ENCODE measurements around the gene CCDC154.
A peak's percentile ranks its signal among the peaks of the same experiment; 100 is the strongest.

CCDC154 gene

DNA sequence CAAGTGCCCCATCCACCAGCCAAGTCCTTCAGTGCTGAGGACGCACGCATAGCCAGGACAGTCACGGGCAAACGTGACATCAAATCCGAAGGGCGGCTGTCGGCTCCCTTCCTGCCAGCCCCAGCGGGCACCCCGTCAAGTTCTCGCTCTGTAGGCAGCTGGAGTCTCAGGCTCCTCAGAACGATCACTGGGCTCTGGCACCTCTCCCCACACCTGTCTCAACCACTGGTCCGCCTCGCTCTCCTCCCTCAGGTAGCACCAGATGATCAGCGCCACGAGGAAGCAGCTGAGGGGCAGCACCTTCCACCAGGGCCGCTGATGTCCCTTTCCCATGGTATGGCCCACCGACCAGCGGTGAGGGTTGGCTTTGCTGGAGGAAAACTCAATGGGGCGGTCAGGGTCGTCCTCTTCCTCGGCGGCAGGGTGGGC lies 24.2 kb downstream of the CCDC154 start:
- DNase-seq: no peak

DNA sequence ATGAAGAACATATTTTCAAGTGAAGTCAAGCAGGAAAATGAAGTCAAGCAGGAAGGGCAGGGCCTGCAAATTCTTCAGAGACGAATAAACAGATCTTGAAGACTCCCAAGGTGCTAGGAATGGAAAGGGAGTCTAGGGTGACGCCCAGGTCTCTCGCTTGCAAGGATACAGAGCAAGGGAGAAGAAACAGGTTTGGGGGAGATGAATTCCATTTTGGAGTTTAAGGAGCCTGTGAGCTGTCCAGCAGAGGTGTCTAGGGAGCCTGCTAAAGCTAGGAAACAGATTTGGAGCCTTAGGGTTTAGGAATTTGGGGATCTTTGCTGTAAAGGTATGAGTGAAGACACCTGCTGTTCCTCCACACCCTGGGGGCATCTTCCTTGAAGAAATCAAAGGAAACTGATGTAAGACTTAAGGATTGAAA lies 27.8 kb downstream of the CCDC154 start:
- DNase-seq: no peak

GRCh38 chr16:1414532-1415260 lies 29.7 kb downstream of the CCDC154 start, which contains the start of gene UNKL:
Gene UNKL, minus strand, starts transcription at chr16:1414704. Its CDS starts 13 bp downstream, at chr16:1414691.
- DNase-seq: peak; percentile 84 to 86

- peak; percentile 67 to 69 for DNase-seq
Observed at GRCh38 chr16:1413684-1414531, 30.4 kb downstream of the CCDC154 start.

GRCh38 chr16:1412847-1413246 lies 31.5 kb downstream of the CCDC154 start:
- DNase-seq: no peak

GRCh38 chr16:1408171-1408837 lies 36.1 kb downstream of the CCDC154 start:
- peak; percentile 94 to 97 for DNase-seq

DNA sequence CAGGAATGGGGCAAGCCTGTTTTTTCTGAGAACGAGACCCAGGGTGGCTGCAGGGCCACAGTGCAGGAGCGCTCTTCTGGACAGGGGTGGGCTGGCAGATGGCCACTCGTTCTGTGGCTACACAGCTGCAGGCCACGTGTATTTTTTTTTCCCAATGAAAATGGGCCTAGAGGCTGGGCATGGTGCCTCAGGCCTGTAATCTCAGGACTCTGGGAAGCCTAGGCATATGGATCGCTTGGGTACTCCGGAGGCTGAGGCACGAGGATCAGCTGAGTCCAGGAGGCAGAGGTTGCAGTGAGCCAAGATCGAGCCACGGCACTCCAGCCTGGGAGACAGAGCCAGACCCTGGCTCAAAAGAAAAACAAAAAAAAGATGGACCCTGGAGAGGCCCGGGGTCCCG lies 36.6 kb downstream of the CCDC154 start:
- no peak for DNase-seq

- no peak for DNase-seq
Observed at GRCh38 chr16:1403733-1404132, 40.6 kb downstream of the CCDC154 start.

- DNase-seq: no peak
Observed at GRCh38 chr16:1403036-1403435, 41.3 kb downstream of the CCDC154 start.

GRCh38 chr16:1401758-1402154 lies 42.6 kb downstream of the CCDC154 start:
- DNase-seq: no peak

- no peak for DNase-seq
Observed at GRCh38 chr16:1401061-1401757, 43.1 kb downstream of the CCDC154 start.

GRCh38 chr16:1398826-1399581 lies 45.4 kb downstream of the CCDC154 start:
- no peak for DNase-seq

- DNase-seq: no peak
Observed at GRCh38 chr16:1398351-1398750, 46.0 kb downstream of the CCDC154 start.

GRCh38 chr16:1397779-1398178 lies 46.6 kb downstream of the CCDC154 start:
- DNase-seq: no peak

DNA sequence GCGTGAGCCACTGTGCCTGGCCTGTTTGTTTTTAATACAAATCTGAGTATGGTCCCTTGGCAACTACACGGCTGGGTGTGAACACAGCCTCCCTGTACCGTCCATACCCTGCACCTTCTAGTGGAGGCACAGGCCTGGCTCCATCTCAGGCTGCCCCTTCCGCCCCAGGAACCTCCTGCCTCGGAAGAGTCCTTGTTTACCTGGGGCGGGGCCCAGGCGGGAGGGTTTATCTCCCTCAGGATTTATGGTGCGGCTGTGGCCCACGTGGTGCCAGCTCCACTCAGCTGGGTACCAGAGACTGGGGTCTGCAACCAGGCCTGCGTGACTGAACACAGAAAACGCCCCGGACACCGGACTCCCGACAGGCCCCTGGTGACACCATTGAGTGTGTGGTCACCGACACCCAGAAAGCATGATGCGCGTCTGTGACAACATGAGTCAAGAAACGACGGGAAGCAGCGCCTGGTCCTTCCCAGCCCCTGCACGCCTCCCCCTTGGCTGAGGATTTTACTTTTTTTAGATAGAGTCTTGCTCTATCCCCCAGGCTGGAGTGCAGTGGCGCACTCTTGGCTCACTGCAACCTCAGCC lies 48.8 kb downstream of the CCDC154 start:
- DNase-seq: no peak

DNA sequence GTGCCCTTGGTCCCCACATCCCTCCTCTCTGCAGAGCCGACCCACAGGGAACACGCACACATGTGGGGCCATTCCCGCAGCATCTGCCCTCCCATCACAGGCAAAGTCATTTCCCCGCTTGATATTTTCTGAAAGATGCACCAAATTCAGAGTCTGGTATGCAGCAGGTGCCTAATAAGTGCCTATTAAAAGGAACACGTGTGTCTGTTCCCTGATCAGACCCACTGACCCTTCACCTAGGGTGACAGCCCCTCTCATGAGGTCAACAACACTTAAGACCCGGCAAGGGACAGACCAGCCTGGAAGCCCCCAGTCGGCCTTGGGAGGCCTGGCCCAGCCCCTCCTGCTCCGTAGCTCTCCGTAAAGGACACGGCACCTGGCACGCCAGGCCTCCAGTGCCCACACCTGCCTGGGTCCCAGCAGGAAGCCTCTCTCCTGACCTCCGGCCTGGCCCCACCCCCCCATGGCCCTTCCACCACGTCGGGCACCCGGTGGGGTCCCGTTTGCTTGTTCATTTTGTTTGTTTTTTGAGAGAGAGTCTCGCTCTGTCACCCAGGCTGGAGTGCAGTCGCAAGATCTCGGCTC lies 49.9 kb downstream of the CCDC154 start:
- DNase-seq: no peak

- DNase-seq: no peak
Observed at GRCh38 chr16:1393613-1394176, 50.7 kb downstream of the CCDC154 start.

DNA sequence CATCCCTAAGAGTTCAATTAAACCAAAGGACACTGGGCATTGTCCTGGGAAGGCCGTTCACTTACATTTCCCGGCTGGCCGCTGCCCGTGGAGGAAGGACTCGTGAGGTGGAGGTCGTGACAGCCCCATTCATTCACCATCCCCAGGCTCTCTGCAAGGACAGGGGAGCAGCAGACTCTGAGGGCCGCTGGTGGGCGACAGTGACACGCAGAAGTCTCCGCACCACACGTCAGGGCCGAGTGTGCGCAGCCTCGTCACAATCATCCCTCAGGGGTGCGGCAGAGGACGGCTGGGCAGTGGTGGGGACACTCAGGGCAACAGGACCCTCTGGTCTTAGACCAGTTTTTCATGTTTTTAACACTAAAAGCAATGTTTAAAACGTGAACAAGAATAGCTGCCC lies 51.5 kb downstream of the CCDC154 start:
- DNase-seq: no peak

DNA sequence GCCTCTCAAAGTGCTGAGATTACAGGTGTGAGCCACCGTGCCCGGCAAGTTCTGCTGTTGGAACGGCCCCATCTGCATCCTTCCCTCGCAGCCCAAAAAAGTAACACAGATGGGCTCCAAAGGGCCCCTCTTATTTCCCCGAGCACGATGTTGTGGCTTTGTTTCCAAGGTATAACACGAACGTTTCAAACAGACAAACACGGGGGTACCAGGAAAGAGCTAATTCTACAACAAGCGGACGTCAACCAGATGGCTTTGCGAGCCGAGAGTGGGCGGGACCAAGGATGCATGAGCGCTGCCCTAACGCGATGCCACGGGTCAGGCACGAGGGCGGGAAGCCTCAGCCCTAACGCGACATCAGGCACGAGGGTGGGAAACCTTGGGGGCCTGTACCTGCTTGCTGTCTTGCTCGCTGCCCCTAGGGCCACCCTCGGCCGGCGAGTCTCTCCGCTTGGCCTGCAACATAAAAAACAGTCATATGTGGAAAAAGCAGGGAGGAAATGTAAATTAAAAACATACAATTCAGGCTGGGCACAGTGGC lies 54.0 kb downstream of the CCDC154 start:
- no peak for DNase-seq

DNA sequence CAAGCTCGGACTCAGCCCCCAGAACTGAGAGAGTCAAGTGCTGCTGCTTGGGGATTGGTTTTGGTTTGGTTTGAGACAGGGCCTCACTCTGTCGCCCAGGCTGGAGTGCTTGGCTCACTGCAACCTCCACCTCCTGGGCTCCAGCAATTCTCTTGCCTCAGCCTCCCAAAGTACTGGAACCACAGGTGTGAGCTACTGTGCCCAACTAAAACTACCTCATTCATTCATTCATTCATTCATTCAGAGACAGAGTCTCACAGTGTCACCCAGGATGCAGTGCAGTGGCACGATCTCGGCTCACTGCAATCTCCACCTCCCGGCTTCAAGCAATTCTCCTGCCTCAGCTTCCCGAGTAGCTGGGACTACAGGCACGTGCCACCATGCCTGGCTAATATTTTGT lies 54.6 kb downstream of the CCDC154 start:
- DNase-seq: no peak

DNA sequence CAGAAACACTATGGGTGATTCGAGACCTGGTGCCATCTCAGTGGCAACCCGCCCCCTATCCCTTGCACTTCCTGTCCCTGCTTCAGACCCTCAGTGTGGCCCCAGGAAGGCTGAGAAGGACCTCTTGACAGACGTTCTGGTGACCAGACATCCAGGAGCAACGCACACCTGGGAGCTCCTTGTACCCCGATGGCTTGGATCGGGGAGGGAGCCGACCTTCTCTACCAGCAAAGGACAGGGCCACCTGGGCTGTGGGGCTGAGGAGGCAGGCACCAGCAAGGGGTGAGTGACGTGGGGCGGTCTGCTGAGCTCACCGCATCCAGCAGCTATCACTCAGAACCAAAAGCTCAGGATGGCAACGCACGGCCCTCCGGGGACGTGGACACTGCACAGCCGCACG lies 57.0 kb downstream of the CCDC154 start:
- no peak for DNase-seq

Measured in CD4-positive, alpha-beta T cell treated with Interleukin-4 for 1 hour (primary cell).